ENCODE measurements around the gene HDAC4.

GRCh38 chr2:239297142-239298004 lies 103.4 kb downstream of the HDAC4 start:
- TF ChIP-seq ZBTB7A (IDR thresholded peaks at IDR 0.05; ENCODE audit: low read depth) (no peak), TEAD4 (IDR thresholded peaks at IDR 0.05) (no peak), CREB1 (IDR thresholded peaks at IDR 0.05; ENCODE audit: low read depth) (no peak), YY1 (IDR thresholded peaks at IDR 0.05; ENCODE audit: low read depth) (no peak), TCF12 (IDR thresholded peaks at IDR 0.05; ENCODE audit: low read depth) (no peak), RAD21 (IDR thresholded peaks at IDR 0.05; ENCODE audit: low read depth) (no peak), MAX (IDR thresholded peaks at IDR 0.05) (no peak), NFIC (IDR thresholded peaks at IDR 0.05) (no peak), TAF1 (IDR thresholded peaks at IDR 0.05; ENCODE audit: low read depth) (no peak), USF1 (IDR thresholded peaks at IDR 0.05) (no peak), REST (IDR thresholded peaks at IDR 0.05; ENCODE audit: low read depth) (no peak), FOXM1 (IDR thresholded peaks at IDR 0.05; ENCODE audit: borderline replicate concordance, low read depth) (no peak), EGR1 (IDR thresholded peaks at IDR 0.05) (no peak)

Data from Ishikawa (cell line).